IMR-90 (cell line): ENCODE results near the gene SYNPO2L. TPM values are rescaled to one million over a fixed set of nuclear protein-coding genes. Genes with fewer than 3 reads are reported as not detected.

Experiments used
- ATAC-seq: fragments of 200-7000 bp; cut with Tn5 transposase; 2 replicates; pipeline ENCODE4 v1.9.1; 2020; ENCODE audit warnings: low read depth, mild to moderate bottlenecking, moderate library complexity
- BruUV-seq: library from RNA; stranded (reverse); fragments of 400-500 nt; replicated peaks from 2 replicates; lab custom pipeline; 2021; lab: Mats Ljungman, UMichigan
- CTCF ChIA-PET: fragments of 300-600 bp; formaldehyde crosslinking; extraction: SDS; loops from one replicate; lab custom pipeline; 2021; ENCODE audit warnings: antibody characterized with exemption; lab: Yijun Ruan, JAX
- POLR2A ChIA-PET: fragments of 300-600 bp; sonication (Branson Sonifier 250); formaldehyde crosslinking; loops from one replicate; lab custom pipeline; 2022; ENCODE audit warnings: antibody characterized with exemption; ENCODE audit not compliant: unreplicated experiment; lab: Charles Lee
- DNase-seq: peaks from one replicate; pipeline ENCODE4 v3.0.0; 2013
- H2AFZ ChIP-seq: replicated peaks from 2 replicates; pipeline ENCODE3; 2013; ENCODE audit warnings: low read length, mild to moderate bottlenecking; ENCODE audit not compliant: poor library complexity
- H2AK5ac ChIP-seq: 2 replicates; pipeline ENCODE4 v1.6.1; 2013; ENCODE audit warnings: low read depth, low read length, inconsistent platforms
- H2AK9ac ChIP-seq: replicated peaks from 2 replicates; pipeline ENCODE3; 2013; ENCODE audit warnings: mild to moderate bottlenecking, low read depth, low read length, moderate library complexity; ENCODE audit not compliant: poor library complexity
- H2BK120ac ChIP-seq: 2 replicates; pipeline ENCODE4 v1.6.1; 2013; ENCODE audit warnings: low read depth, low read length, inconsistent platforms
- H2BK15ac ChIP-seq: 3 replicates; pipeline ENCODE4 v1.6.1; 2013; ENCODE audit warnings: low read depth, low read length, inconsistent platforms
- H2BK20ac ChIP-seq: 2 replicates; pipeline ENCODE4 v1.6.1; 2013; ENCODE audit warnings: low read depth, mild to moderate bottlenecking, inconsistent platforms, low read length, moderate library complexity
- H2BK5ac ChIP-seq: 2 replicates; pipeline ENCODE4 v1.6.1; 2013; ENCODE audit warnings: mild to moderate bottlenecking, low read depth, low read length, inconsistent platforms; ENCODE audit not compliant: poor library complexity, severe bottlenecking
- H3K14ac ChIP-seq: replicated peaks from 2 replicates; pipeline ENCODE4 v1.6.1; 2013; ENCODE audit warnings: low read depth, low read length, inconsistent platforms
- H3K18ac ChIP-seq: 2 replicates; pipeline ENCODE4 v1.6.1; 2013; ENCODE audit warnings: low read depth, low read length, control low read depth
- H3K23ac ChIP-seq: 2 replicates; pipeline ENCODE4 v1.6.1; 2013; ENCODE audit warnings: low read depth, low read length, inconsistent platforms
- H3K27ac ChIP-seq: 2 replicates; pipeline ENCODE4 v1.5.1; 2013; ENCODE audit warnings: mild to moderate bottlenecking, control low read depth, low read length; ENCODE audit not compliant: insufficient read depth
- H3K27me3 ChIP-seq: 2 replicates; pipeline ENCODE4 v1.6.1; 2013; ENCODE audit warnings: low read length; ENCODE audit not compliant: control insufficient read depth, insufficient read depth
- H3K36me3 ChIP-seq: 2 replicates; pipeline ENCODE4 v1.6.1; 2013; ENCODE audit warnings: low read length, mixed read lengths; ENCODE audit not compliant: control insufficient read depth, insufficient read depth
- H3K4ac ChIP-seq: 2 replicates; pipeline ENCODE4 v1.6.1; 2013; ENCODE audit warnings: low read depth, low read length, inconsistent platforms
- H3K4me1 ChIP-seq: 2 replicates; pipeline ENCODE4 v1.6.1; 2013; ENCODE audit warnings: low read length, mixed read lengths; ENCODE audit not compliant: control insufficient read depth, insufficient read depth
- H3K4me2 ChIP-seq: 2 replicates; pipeline ENCODE4 v1.6.1; 2013; ENCODE audit warnings: low read depth, mild to moderate bottlenecking, control low read depth, low read length, moderate library complexity
- H3K4me3 ChIP-seq: 2 replicates; pipeline ENCODE4 v1.5.1; 2013; ENCODE audit warnings: low read depth, mild to moderate bottlenecking, control low read depth, low read length, moderate library complexity; ENCODE audit not compliant: insufficient read depth
- H3K56ac ChIP-seq: 2 replicates; pipeline ENCODE4 v1.6.1; 2013; ENCODE audit warnings: low read length, inconsistent platforms; ENCODE audit not compliant: insufficient read depth; ENCODE audit errors: extremely low read depth
- H3K79me1 ChIP-seq, 2 experiments: 2 replicates each; pipeline ENCODE4 v1.6.1; 2013; ENCODE audit warnings: low read length in 2 of 2, inconsistent platforms in 1 of 2, low read depth in 1 of 2
- H3K9ac ChIP-seq: 2 replicates; pipeline ENCODE4 v1.6.1; 2013; ENCODE audit warnings: low read depth, low read length, control low read depth
- H3K9me1 ChIP-seq: 2 replicates; pipeline ENCODE4 v1.6.1; 2013; ENCODE audit warnings: low read length, inconsistent platforms; ENCODE audit not compliant: insufficient read depth
- H3K9me3 ChIP-seq: 2 replicates; pipeline ENCODE4 v1.6.1; 2013; ENCODE audit warnings: low read length; ENCODE audit not compliant: control insufficient read depth, insufficient read depth
- H4K20me1 ChIP-seq: 2 replicates; pipeline ENCODE4 v1.6.1; 2013; ENCODE audit warnings: low read length, inconsistent platforms; ENCODE audit not compliant: insufficient read depth
- H4K5ac ChIP-seq: 2 replicates; pipeline ENCODE4 v1.6.1; 2013; ENCODE audit warnings: mild to moderate bottlenecking, low read depth, low read length, control low read depth
- H4K8ac ChIP-seq, 2 experiments: 2 replicates each; pipeline ENCODE4 v1.6.1; 2013; ENCODE audit warnings: low read depth in 2 of 2, low read length in 2 of 2, control low read depth in 1 of 2, inconsistent platforms in 1 of 2
- H4K91ac ChIP-seq: 2 replicates; pipeline ENCODE4 v1.6.1; 2013; ENCODE audit warnings: low read depth, low read length, inconsistent platforms; ENCODE audit not compliant: insufficient read depth
- CHD1 ChIP-seq: IDR thresholded peaks from 2 replicates; pipeline ENCODE4 v1.6.1; 2012; ENCODE audit warnings: low read depth, low read length, improper control_type of control experiment
- MAFK ChIP-seq: IDR thresholded peaks from 2 replicates; pipeline ENCODE4 v1.6.1; 2012; ENCODE audit warnings: low read depth, low read length, improper control_type of control experiment
- POLR2A ChIP-seq: IDR thresholded peaks from 2 replicates; pipeline ENCODE4 v1.6.1; 2012; ENCODE audit warnings: mild to moderate bottlenecking, low read depth, low read length
- RAD21 ChIP-seq: IDR thresholded peaks from 2 replicates; pipeline ENCODE4 v1.6.1; 2012; ENCODE audit warnings: low read length, improper control_type of control experiment
- RCOR1 ChIP-seq: IDR thresholded peaks from 2 replicates; pipeline ENCODE4 v1.6.1; 2012; ENCODE audit warnings: mild to moderate bottlenecking, low read length, improper control_type of control experiment; ENCODE audit not compliant: insufficient replicate concordance
- WGBS, 2 experiments: methylation state at CpG; one replicate each; pipeline versions ENCODE4 v1.1.5 to v1.1.7; 2013; ENCODE audit warnings: missing lambda C conversion rate in 2 of 2; ENCODE audit not compliant: insufficient read length in 1 of 2; ENCODE audit errors: extremely low coverage in 2 of 2; 5-methylcytosine and 5-hydroxymethylcytosine counted together
- dilution Hi-C: fragments of 300-500 bp; cut with HindIII; formaldehyde crosslinking; loops from one replicate; pipeline ENCODE4 v1.14.3; 2018; ENCODE audit warnings: low sequenced_read_pairs; ENCODE audit not compliant: unreplicated experiment
- in situ Hi-C: fragments of 300-500 bp; cut with MboI; formaldehyde crosslinking; loops from 3 replicates; pipeline ENCODE4 v1.14.3; 2019; ENCODE audit warnings: low sequenced_read_pairs, inconsistent platforms, mixed read lengths
- intact Hi-C: fragments of 100-400 bp; cut with micrococcal nuclease; formaldehyde crosslinking; loops from 2 replicates; pipeline ENCODE4 v1.10.0; 2022
- polyA plus RNA-seq, 3 experiments: library from polyadenylated mRNA; depleted of rRNA; stranded (reverse); fragments of >200 nt; gene quantifications; 2 replicates each; pipeline ENCODE4 v1.2.3, GENCODE V29; 2012; ENCODE audit warnings: low replicate concordance in 1 of 3
- total RNA-seq: library from RNA; depleted of rRNA; stranded (reverse); fragments of >200 nt; gene quantifications from 2 replicates; pipeline ENCODE4 v1.2.3, GENCODE V29; 2012
- TF ChIP-seq, protein P1 (sequence below): conservative IDR thresholded peaks from 2 replicates; pipeline ENCODE4 v1.5.1; 2012; ENCODE audit warnings: mild to moderate bottlenecking, low read depth, low read length, improper control_type of control experiment

The SYNPO2L gene
- total and polyA plus RNA-seq, 2 of the 4 experiments (the other 2 are of a cell fraction), result 0.18 to 0.62 TPM

- no peaks in the 10 kb centered on the region for H4K20me1 ChIP-seq
- H3K4me1 ChIP-seq, result peaks cover 23% of the 10 kb centered on the region
- H3K23ac ChIP-seq, result no peak overlapping the region
- peak overlapping the region in 1 of 2 experiments; percentile 81; a peak in 3 of 4 replicates for H4K8ac ChIP-seq
- peaks cover 25% of the 10 kb centered on the region for H3K9me1 ChIP-seq
- no peak for ATAC-seq
- peak overlapping the region; percentile 88; the same call in 1 of the 2 replicates for H4K91ac ChIP-seq
- ChIA-PET POLR2A (no interaction called here), CTCF (interaction anchor here (0.5 kb wide), 1 partner anchor 13 kb away, joined by 6 read pairs; no protein-coding TSS in a partner anchor)
- 37% methylated on average over 25 of the region's 35 CpGs; no CpG with 5 or more reads in 1 of the 2 experiments for WGBS, 2 experiments
- H2AK5ac ChIP-seq, result peak overlapping the region; percentile 76
- no peak overlapping the region; the same call in 1 of the 2 replicates for H3K4me2 ChIP-seq
- peak overlapping the region; percentile 43 for H4K5ac ChIP-seq
- peak overlapping the region; percentile 83 for H2BK20ac ChIP-seq
- peak overlapping the region; percentile 16; the same call in 1 of the 2 replicates for H3K4me3 ChIP-seq
- H3K36me3 ChIP-seq, result no peaks in the 10 kb centered on the region
- peak overlapping the region; percentile 94 for H2BK120ac ChIP-seq
- H3K9me3 ChIP-seq, result no peaks in the 10 kb centered on the region
- in situ Hi-C loops, result loop anchor here (25.0 kb wide), 1 partner anchor 386 kb away; the partner anchor contains the start of gene MRPS16
- no peak overlapping the region for H3K9ac ChIP-seq
- H2AK9ac ChIP-seq, result peak overlapping the region; percentile 77
- no TSS peak for BruUV-seq
- peak overlapping the region; percentile 99 for H2BK5ac ChIP-seq
- no peak for DNase-seq
- H3K4ac ChIP-seq, result peak overlapping the region; percentile 84
- peaks cover 0 to 14% of the 10 kb centered on the region in 2 experiments; a peak in 2 of 4 replicates for H3K79me1 ChIP-seq
- H2BK15ac ChIP-seq, result peak overlapping the region; percentile 30; the same call in 1 of the 3 replicates
- H3K27ac ChIP-seq, result no peak overlapping the region
- TF ChIP-seq, protein P1, sequence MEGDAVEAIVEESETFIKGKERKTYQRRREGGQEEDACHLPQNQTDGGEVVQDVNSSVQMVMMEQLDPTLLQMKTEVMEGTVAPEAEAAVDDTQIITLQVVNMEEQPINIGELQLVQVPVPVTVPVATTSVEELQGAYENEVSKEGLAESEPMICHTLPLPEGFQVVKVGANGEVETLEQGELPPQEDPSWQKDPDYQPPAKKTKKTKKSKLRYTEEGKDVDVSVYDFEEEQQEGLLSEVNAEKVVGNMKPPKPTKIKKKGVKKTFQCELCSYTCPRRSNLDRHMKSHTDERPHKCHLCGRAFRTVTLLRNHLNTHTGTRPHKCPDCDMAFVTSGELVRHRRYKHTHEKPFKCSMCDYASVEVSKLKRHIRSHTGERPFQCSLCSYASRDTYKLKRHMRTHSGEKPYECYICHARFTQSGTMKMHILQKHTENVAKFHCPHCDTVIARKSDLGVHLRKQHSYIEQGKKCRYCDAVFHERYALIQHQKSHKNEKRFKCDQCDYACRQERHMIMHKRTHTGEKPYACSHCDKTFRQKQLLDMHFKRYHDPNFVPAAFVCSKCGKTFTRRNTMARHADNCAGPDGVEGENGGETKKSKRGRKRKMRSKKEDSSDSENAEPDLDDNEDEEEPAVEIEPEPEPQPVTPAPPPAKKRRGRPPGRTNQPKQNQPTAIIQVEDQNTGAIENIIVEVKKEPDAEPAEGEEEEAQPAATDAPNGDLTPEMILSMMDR, result no peak
- TF ChIP-seq POLR2A (no peak), CHD1 (no peak), RCOR1 (no peak), MAFK (no peak), RAD21 (no peak)
- no peaks in the 10 kb centered on the region for H3K27me3 ChIP-seq
- no peak overlapping the region; the same call in 1 of the 2 replicates for H3K18ac ChIP-seq
- dilution Hi-C loops, result no loop called here
- H3K14ac ChIP-seq, result peak overlapping the region; percentile 23; the same call in 1 of the 2 replicates
- H2AFZ ChIP-seq, result peak overlapping the region; percentile 83
- no peak overlapping the region for H3K56ac ChIP-seq
- intact Hi-C loops, result loop anchor here (10.0 kb wide), 1 partner anchor 233 kb away; the partner anchor contains the start of gene ANXA7
Observed at GRCh38 chr10:73647875-73648651, 7.8 kb downstream of the SYNPO2L start.
